M059J (cell line): ENCODE results near the gene OR5P2. TPM values are rescaled to one million over a fixed set of nuclear protein-coding genes. Genes with fewer than 3 reads are reported as not detected.
"Not testable (repeated sequence)": the region's sequence is repeated elsewhere in the genome, so short reads cannot be mapped to it uniquely, and the experiment has no call there.

Experiments used
- DNase-seq: peaks from one replicate; pipeline ENCODE4 v3.0.0-alpha.2; 2012; ENCODE audit warnings: low read depth
- total RNA-seq: library from RNA; depleted of rRNA; stranded (reverse); fragments of >200 nt; shearing (Covaris generic); gene quantifications from 2 replicates; pipeline ENCODE4 v1.2.3, GENCODE V29; 2014; rRNA removed

The OR5P2 gene, protein sequence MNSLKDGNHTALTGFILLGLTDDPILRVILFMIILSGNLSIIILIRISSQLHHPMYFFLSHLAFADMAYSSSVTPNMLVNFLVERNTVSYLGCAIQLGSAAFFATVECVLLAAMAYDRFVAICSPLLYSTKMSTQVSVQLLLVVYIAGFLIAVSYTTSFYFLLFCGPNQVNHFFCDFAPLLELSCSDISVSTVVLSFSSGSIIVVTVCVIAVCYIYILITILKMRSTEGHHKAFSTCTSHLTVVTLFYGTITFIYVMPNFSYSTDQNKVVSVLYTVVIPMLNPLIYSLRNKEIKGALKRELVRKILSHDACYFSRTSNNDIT
- total RNA-seq, result not detected in 2 replicates

DNA sequence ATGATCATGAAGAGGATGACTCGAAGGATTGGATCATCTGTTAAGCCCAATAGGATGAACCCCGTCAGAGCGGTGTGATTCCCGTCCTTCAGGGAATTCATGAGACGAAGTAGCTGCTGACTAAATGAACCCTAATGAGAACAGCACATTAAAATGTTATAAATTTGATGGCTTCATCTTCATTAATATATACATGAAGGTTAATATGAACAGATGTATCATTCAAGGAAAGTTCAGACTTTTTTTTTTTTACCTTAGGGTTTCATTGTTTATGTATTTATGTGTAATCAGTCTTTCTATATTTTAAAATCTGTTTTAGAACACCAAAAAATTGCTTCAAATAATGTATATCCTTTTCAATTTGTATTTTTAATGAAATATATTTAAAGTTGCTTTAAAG is at the start of gene OR5P2:
OR5P2 (minus strand) TSS at position 101 of the 400 bp plus-strand sequence; CDS start at position 101, 0 bp downstream.
- no peak for DNase-seq

DNA sequence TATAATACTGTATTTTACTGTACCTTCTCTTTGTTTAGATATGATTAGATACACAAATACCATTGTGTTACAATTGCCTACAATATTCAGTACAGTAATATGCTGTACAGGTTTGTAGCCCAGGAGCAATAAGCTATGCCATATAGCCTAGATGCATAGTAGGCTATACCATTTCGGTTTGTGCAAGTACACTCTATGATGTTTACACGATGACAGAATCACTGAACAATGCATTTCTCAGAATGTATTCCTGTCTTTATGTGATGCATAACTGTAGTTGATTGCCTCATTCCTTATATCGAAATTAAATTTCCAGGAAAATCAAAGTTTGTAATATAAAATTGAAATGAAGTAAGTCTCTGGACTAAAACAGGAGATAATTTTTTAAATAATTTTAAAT is 49.3 kb upstream of the OR5P2 start:
- DNase-seq, result no peak

DNA sequence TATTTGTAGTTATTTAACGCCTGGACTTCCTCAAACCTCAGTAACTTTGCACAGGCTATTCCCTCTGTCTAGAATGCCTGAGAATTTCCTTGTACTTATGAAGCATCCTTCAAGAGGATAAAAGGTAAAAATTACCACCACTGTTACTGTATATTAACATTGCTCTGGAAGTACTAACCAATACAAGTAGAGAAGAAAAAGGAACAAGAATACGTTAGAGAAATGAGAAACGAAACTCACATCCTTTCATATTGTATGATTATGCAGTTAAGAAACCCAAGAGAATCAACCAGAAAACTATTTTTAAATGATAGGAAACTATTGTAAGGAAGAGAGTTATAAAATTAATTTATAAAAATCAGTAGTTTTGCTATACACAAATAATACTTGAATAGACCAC is 48.2 kb upstream of the OR5P2 start:
- DNase-seq, result no peak

DNA sequence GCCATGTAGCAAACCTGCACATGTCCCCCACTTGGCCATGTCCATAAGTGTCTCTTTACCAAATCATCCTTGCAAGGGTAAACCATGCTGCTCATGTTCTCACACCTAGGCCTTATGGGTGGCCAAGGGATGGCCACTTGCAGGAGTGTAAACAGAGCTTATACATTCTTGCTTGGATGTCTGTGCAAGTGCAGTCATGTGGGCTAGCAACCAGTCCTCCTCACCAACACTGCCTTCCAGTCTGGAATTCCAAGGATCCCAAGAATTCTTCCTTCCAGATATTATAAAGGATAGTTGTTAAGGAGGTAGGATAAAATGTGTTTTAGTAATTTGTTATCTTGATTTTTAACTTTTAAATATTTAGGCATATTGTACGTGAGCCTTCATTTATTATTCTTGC is 47.8 kb upstream of the OR5P2 start:
- DNase-seq, result no peak

DNA sequence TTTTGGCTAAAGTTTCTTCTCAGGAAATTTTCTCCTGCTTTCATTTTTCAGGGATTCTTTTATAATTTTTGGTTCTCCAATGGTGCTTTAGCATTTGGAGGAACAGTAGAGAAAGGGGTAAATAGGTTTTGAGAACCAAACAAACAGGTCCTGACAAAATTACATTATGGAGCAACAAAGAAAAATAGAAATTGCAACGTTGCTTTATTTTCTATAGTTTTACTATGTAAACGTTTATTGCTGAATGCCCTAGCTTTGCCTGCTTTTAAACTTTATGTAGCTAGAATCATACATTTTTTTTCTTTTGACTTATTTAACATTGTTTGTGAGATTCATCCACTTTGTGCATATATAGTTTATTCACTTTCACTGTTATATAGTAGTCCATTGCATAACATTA is 43.8 kb upstream of the OR5P2 start:
- DNase-seq, result no peak

DNA sequence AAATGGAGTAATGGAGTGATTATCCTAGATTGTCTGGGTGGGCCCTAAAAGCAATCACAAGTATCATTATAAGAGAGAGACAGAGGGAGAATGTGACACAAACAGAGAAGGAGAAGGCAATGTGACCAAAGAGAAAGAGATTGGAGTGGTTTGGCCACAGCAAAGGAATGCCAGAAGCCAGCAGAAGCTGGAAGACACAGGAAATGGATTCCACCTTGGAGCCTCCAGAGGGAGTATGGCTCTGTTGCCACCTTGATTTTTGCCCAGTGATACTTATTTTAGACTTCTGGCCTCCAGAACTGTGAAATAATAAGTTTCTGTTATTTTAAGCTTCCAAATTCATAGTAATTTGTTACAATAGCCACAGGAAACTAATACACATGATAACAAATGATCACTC is 36.8 kb upstream of the OR5P2 start:
- peak; percentile 8 for DNase-seq

DNA sequence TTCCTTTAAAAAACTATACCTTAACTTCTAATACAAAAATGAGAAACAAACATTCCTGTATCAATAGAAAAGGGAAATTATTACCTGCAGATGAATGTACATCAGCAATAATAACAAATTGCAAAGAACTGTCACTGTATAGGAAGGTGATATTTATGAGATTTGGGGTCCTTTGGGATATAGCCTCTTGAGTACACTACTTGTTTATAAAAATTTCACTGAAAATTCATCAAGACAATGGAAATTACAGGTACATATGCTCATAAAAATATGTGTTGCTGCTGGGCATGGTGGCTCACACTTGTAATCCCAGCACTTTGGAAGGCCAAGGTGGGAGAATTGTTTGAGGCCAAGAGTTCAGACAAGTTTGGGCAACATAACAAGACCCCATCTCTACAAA is 34.0 kb upstream of the OR5P2 start, which contains the start of gene OR5P3:
OR5P3 (minus strand) TSS at position 101 of the 400 bp plus-strand sequence.
- DNase-seq, result no peak

DNA sequence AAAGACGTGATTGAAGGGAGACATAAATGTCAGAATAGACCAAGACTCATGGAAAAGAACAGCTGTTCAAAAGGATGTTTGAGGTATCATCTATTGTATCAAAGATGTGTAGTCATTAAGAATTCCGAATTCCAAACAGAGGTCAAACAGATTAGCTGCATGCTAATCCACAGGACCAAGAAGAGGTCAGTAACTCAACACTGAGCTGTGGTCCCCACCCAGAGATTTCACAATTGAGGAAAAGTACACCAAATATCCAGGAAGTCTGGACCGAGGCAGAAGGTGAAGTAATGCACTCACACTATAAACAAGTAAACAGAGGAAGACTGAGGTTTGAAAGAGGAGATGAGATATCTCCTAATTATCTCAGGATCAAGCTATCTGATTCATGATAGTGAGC is 29.6 kb upstream of the OR5P2 start:
- DNase-seq, result peak; percentile 16

DNA sequence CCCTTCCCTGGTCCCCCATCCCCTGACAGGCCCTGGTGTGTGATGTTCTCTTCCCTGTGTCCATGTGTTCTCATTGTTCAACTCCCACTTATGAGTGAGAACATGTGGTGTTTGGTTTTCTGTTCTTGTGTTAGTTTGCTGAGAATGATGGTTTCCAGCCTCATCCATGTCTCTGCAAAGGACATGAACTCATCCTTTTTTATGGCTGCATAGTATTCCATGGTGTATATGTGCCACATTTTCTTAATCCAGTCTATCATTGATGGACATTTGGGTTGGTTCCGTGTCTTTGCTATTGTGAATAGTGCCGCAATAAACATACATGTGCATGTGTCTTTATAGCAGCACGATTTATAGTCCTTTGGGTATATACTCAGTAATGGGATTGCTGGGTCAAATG is 23.7 kb upstream of the OR5P2 start:
- DNase-seq, result not testable (repeated sequence)

DNA sequence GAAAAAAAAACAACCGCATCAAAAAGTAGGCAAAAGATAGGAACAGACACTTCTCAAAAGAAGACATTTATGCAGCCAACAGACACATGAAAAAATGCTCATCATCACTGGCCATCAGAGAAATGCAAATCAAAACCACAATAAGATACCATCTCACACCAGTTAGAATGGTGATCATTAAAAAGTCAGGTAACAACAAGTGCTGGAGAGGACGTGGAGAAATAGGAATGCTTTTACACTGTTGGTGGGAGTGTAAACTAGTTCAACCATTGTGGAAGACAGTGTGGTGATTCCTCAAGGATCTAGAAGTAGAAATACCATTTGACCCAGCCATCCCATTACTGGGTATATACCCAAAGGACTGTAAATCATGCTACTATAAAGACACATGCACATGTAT is 18.2 kb upstream of the OR5P2 start:
- not testable (repeated sequence) for DNase-seq

DNA sequence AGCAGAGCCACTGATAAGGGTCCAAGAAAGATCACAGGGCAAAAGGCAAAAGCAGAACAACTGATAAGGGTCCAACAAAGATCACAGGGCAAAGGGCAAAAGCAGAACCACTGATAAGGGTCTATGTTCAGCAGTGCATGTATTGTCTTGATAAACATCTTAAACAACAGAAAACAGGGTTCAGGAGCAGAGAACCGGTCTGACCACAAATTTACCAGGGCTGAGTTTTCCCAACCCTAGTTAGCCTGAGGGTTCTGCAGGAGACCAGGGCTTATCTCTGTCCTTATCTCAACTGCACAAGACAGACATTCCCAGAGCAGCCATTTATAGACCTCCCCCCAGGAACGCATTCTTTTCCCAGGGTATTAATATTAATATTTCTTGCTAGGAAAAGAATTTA is 13.6 kb upstream of the OR5P2 start:
- not testable (repeated sequence) for DNase-seq

DNA sequence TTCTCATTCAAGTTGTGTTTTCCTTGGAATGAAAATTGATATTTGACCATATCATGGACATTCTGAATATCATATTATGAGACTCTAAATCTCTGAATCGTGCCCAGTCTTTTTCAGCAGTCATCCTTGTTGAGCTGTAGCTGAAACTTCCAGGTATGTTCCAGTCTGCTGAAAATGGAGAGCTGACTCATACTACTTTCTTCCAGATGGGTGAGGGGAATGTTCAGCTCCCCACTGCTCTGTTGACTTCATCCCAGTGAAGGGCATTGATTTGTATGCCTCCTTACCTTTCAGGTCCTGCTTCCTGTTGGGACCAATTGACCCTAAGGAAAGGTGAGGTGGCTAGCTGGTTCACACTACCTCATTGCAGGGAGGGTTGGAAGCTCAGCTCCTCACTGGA is 3.5 kb downstream of the OR5P2 start:
- DNase-seq, result peak; percentile 20

DNA sequence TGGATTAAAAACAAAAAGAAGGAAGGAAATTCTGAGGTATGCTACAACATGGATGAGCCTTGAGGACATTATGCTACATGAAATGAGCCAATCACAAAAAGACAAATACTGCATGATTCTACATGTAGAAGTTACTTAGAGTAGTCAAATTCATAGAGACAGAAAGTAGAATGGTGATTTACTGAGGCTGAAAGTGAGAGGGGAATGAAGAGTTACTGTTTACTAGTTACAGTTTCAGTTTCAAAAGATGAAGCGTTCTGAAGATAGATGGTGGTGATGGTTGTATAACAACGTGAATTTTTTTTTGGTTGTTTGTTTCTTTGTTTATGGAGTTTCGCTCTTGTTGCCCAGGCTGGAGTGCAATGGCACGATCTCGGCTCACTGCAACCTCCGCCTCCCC is 9.5 kb downstream of the OR5P2 start:
- peak; percentile 10 for DNase-seq

DNA sequence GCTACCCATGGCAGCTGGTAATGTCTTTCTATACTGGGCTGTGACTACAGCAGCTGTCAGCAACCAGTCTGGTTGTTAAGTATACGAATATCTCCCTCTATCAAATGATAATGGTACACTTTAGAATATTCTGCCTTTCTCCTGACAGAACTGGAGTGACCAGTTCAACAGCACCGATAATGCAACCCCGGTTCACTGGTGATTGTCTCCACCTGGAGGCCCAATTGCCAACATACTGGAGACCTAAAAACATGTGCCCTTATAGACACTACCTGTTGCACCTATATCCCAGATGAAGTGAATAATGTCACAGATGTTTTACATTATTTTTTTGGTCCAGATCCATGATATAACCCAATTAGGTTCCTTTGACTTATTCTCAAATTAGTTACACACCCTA is 21.1 kb downstream of the OR5P2 start:
- no peak for DNase-seq

DNA sequence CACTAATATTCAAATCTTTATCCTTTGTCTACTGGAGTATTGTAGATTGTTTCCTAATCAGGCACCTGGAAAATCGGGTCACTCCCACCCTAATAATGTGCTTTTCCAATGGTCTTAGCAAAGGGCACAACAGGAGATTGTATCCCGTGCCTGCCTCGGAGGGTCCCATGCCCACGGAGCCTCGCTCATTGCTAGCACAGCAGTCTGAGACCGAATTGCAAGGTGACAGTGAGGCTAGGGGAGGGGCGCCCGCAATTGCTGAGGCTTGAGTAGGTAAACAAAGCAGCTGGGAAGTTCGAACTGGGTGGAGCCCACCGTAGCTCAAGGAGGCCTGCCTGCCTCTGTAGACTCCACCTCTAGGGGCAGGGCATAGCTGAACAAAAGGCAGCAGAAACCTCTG is 32.4 kb downstream of the OR5P2 start:
- not testable (repeated sequence) for DNase-seq

DNA sequence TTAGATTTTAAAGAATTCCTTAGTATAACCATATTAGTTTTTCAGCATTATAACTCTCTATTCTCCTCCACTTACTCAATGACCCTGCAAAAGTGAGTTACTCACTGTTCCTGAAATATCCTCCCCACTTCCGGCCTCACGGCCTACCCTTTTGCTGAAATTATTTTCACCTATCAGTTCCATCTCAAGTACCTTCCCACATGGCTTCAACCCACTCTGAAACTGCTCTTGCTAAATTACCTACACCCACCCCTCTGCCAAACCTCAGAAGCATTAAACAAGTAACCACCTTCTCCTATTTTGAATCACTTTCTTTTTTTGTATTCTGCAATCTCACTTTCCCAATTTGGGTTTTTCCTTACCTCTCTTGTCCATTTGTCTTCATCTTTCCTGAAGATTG is 37.7 kb downstream of the OR5P2 start:
- peak; percentile 51 for DNase-seq

DNA sequence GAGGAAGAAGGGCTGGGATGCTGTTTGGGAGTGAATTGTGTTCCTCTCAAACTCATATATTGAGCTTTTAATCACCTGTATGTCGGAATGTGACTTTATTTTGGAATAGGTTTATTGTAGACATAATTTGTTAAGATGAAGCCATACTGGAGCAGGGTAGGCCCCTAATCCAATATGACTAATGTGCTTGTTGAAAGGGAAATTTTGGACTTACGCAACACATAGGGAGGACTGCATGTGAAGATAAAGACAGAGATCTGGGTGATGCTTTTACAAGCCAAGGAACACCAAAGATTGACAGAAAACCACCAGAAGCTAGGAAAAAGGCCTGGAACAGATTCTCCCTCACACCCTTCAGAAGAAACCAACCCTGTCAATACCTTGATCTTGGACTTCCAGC is 47.3 kb downstream of the OR5P2 start:
- peak; percentile 34 for DNase-seq

Other genes with a start within 250 kb of the OR5P2 start
- gene CYB5R2, start 123.4 kb downstream of the OR5P2 start, total RNA-seq, result 5.8 and 6.4 TPM in 2 replicates
- 0.57 TPM in 1 of 2 replicates, not detected in the other for gene OVCH2, start 90.5 kb downstream of the OR5P2 start, total RNA-seq
- not detected in 2 replicates for gene OR5P3, start 33.9 kb upstream of the OR5P2 start, total RNA-seq
- not detected in 2 replicates for gene OR10A6, start 134.3 kb upstream of the OR5P2 start, total RNA-seq
- gene OR10A3, start 144.8 kb upstream of the OR5P2 start, total RNA-seq, result not detected in 2 replicates
- gene NLRP10, start 168.5 kb upstream of the OR5P2 start, total RNA-seq, result 0.12 and 2.1 TPM in 2 replicates
- 288 and 321 TPM in 2 replicates for gene EIF3F, start 190.4 kb upstream of the OR5P2 start, total RNA-seq